ENCODE results near the gene ADAR. TPM values are rescaled to one million over a fixed set of nuclear protein-coding genes. Genes with fewer than 3 reads are reported as not detected.
A peak's percentile ranks its signal among the peaks of the same experiment; 100 is the strongest.

Gene ADAR
- total and polyA plus RNA-seq, 7 donors = 21.0 to 103 (median 67.8) TPM

DNA sequence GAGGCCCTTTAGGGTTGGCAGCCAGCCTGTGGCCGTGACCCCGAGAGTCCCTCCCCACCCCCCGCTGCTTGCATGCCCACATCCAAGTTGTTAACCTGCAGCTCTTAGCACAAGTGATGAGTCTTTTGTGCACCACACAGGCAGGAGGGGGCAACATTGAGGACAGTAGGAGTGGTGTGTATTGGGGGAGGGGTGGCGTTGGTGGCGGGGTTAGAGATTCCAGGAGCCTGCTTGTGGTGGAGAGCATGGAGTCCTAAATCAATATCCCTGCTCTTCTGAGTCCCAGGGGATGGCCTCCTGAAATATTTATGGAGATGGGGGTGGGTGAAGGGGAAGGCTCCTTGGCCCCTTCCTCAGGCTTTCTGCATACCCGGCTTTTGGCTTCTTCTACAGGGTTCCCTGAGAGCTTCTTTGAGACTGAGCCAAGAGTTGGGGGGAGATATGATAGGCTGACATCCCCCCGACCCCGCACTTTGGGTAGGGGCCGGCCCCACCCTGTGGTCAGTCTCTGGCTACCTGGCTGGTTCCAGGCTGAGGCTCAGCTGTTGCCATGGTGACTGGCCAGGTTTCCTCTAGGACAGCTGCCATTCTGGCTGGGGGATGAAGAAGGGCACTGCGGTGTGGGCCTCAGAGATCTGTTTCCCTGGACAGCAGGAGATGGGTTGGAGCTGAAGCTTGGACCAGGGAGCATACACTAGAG is 35.4 kb downstream of the ADAR start:
- peak; percentile 56 for DNase-seq
- no peak overlapping the region for H3K4me3 ChIP-seq
- H3K27ac ChIP-seq = no peak overlapping the region
- H3K9me3 ChIP-seq = no peaks in the 10 kb centered on the region
- TF ChIP-seq POLR2A (IDR thresholded peaks at IDR 0.05) (no peak), EP300 (IDR thresholded peaks at IDR 0.05) (no peak), POLR2AphosphoS5 (IDR thresholded peaks at IDR 0.05) (no peak), CTCF (IDR thresholded peaks at IDR 0.05) (no peak)
- peaks cover 0 to 12% (median 3%) of the 10 kb centered on the region in 3 donors for H3K27me3 ChIP-seq
- WGBS, 2 donors = 76 to 79% methylated on average over 10 of the region's 10 CpGs
- intact Hi-C loops (cut with DNase I) = no loop called here
- peaks cover 0 to 7% (median 6%) of the 10 kb centered on the region in 4 donors for H3K4me1 ChIP-seq
- H3K36me3 ChIP-seq = no peaks in the 10 kb centered on the region

DNA sequence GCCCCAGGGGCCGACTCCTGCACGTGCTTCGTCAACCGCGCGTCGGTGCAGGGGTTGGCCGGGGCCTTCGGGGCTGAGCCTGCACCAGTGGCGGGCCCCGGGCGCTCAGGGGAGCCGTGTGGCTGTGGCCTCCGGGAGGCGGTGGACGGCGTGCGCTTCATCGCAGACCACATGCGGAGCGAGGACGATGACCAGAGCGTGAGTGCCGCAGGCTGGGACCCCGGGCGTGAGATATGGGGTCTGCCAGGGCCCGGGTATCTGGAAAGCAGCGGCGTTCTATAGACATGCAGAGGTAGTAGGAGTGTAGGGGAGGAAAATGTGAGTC is 36.1 kb downstream of the ADAR start:
- intact Hi-C loops (cut with DNase I) = no loop called here
- peaks cover 0 to 10% (median 8%) of the 10 kb centered on the region in 4 donors for H3K4me1 ChIP-seq
- no peak overlapping the region for H3K27ac ChIP-seq
- no peaks in the 10 kb centered on the region for H3K9me3 ChIP-seq
- H3K27me3 ChIP-seq = peaks cover 0 to 18% (median 9%) of the 10 kb centered on the region in 3 donors
- H3K4me3 ChIP-seq = no peak overlapping the region
- no peak for TF ChIP-seq POLR2AphosphoS5 (IDR thresholded peaks at IDR 0.05)
- TF ChIP-seq EP300 (IDR thresholded peaks at IDR 0.05) = no peak
- TF ChIP-seq CTCF (IDR thresholded peaks at IDR 0.05) = no peak
- no peak for TF ChIP-seq POLR2A (IDR thresholded peaks at IDR 0.05)
- H3K36me3 ChIP-seq = no peaks in the 10 kb centered on the region
- 95 to 96% methylated on average over 29 of the region's 29 CpGs for WGBS, 2 donors
- no peak for DNase-seq

DNA sequence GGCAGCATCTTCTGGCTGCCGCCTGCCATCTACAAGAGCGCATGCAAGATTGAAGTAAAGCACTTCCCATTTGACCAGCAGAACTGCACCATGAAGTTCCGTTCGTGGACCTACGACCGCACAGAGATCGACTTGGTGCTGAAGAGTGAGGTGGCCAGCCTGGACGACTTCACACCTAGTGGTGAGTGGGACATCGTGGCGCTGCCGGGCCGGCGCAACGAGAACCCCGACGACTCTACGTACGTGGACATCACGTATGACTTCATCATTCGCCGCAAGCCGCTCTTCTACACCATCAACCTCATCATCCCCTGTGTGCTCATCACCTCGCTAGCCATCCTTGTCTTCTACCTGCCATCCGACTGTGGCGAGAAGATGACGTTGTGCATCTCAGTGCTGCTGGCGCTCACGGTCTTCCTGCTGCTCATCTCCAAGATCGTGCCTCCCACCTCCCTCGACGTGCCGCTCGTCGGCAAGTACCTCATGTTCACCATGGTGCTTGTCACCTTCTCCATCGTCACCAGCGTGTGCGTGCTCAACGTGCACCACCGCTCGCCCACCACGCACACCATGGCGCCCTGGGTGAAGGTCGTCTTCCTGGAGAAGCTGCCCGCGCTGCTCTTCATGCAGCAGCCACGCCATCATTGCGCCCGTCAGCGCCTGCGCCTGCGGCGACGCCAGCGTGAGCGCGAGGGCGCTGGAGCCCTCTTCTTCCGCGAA is 36.6 kb downstream of the ADAR start:
- WGBS, 2 donors = 96 to 97% methylated on average over 59 of the region's 59 CpGs
- intact Hi-C loops (cut with DNase I) = no loop called here

GRCh38 chr1:154568157-154568815 is 39.7 kb downstream of the ADAR start:
- peak; percentile 50 for DNase-seq
- Histone ChIP-seq H3K27ac (no peak overlapping the region), H3K9me3 (no peaks in the 10 kb centered on the region), H3K4me1 (peaks cover 0 to 10% (median 8%) of the 10 kb centered on the region in 4 donors), H3K27me3 (peaks cover 0 to 18% (median 9%) of the 10 kb centered on the region in 3 donors), H3K36me3 (no peaks in the 10 kb centered on the region), H3K4me3 (peak overlapping the region in 1 of 4 donors; percentile 17)
- WGBS, 2 donors = 36 to 37% methylated on average over 17 of the region's 17 CpGs
- intact Hi-C loops (cut with DNase I) = no loop called here
- no peak for TF ChIP-seq EP300 (IDR thresholded peaks at IDR 0.05)
- TF ChIP-seq POLR2AphosphoS5 (IDR thresholded peaks at IDR 0.05) = no peak
- no peak for TF ChIP-seq CTCF (IDR thresholded peaks at IDR 0.05)

More for the DNA sequence above, 36.6 kb downstream of the ADAR start:
- DNase-seq = no peak
- Histone ChIP-seq H3K27me3 (peaks cover 0 to 18% (median 9%) of the 10 kb centered on the region in 3 donors), H3K36me3 (no peaks in the 10 kb centered on the region), H3K4me3 (no peak overlapping the region), H3K9me3 (no peaks in the 10 kb centered on the region), H3K4me1 (peaks cover 0 to 10% (median 8%) of the 10 kb centered on the region in 4 donors), H3K27ac (no peak overlapping the region)
- TF ChIP-seq POLR2A (IDR thresholded peaks at IDR 0.05) (no peak), CTCF (IDR thresholded peaks at IDR 0.05) (no peak), POLR2AphosphoS5 (IDR thresholded peaks at IDR 0.05) (no peak), EP300 (IDR thresholded peaks at IDR 0.05) (no peak)
